Activated CD4-positive, CD25-positive, alpha-beta regulatory T cell treated with anti-CD3 and anti-CD28 coated beads, Interleukin-2, amount 50 U/mL, for 16 hours (primary cell): ENCODE results near the gene DPT.

Experiments used
- DNase-seq: peaks from one replicate; pipeline ENCODE4 v3.0.0-alpha.2; 2020; ENCODE audit warnings: low read depth, low spot score

Gene DPT

DNA sequence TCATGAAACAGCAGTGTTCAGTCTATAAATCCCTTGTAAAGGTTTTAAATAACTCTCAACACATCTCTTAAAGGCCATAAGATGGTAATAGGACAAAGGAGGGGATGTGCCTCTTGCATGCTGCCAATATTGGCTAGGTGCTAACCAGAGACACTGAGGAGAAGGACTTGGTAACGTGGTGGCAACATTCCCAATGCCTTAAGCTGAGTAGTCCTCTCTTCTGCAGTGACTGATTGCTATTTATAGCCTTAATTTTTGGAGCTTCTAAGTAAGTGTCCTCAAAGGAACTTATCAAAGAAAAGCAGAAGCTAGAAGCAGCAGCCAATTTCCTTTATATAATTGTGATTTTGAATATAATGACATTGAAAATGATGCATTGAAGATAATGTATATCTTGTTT is 63.0 kb downstream of the DPT start:
- no peak for DNase-seq

DNA sequence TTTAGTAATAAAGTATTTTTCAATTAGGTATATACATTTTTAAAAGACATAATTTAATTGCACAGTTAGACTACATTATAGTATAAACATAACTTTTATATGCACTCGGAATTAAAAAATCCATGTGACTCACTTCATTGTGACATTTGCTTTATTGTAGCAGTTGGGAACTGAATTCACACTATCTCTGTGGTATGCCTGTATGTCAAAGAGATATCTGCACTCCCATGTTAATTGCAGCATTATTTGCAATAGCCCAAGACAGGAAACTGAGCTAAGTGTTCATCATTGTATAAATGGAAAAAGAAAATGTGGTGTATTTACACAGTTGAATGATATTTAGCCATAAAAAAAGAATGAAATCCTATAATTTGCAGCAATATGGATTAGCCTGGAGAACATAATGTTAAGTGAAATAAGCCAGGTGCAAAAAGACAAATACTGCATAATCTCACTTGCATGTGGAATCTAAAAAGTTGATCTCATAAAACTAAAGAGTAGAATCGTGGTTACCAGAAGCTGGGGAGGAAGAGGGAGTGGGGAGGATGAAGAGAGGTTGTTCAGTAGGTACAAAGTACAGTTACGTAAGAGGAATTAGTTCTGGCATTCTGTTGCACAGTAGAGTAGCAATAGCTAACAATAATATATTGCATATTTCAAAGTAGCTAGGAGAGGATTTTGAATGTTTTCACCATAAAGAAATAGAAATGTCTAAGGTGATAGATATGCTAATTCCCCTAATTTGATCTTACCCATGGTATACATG is 64.8 kb downstream of the DPT start:
- DNase-seq: no peak

DNA sequence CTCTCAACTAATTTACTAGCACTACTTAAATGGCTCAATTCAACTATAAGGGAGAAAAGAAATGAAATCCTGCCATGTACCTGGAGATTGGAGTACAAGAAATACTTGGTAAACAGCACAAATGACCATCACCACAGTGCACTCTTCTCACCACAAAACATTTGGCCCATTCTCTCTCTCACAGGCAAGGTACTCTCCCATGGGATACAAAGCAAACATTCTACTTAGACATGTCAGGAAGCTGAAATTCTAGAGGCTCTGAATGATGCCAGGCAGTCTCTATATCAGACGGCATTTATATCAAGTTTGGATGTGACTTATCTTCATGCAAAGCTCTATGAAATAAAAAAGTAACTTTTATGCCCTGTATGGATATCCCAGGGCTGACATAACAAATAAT is 72.5 kb downstream of the DPT start:
- DNase-seq: no peak

DNA sequence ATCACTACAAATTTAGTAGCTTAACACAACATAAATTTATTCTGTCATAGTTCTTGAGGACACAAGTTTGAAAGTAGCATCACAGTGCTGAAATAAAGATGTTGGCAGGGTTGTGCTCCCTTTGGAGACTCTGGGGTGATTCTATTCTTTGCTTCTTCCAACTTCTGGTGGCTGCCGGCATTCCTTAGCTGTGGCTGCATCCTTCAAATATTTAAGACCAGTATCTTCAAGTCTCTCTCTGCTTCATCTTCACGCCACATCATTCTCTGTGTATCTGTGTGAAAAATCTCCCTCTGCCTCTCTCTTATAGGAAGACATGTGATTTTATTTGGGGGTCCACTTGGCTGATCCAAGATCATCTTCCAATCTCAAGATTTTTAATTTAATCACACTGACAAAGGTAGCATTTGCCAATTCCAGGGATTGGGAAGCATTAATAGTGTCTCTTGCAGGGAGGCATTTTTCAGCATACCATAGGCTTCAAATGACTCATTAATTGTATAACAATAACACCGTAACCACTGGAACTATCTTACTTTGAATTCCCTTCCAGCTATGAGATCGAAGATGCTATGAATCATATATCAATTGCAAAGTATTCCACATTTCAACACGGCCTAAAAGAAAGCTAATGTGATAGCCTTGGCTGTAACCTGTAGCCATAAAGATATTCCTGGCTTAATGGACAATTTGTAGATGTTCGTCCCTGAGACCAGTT is 74.6 kb downstream of the DPT start:
- DNase-seq: no peak

DNA sequence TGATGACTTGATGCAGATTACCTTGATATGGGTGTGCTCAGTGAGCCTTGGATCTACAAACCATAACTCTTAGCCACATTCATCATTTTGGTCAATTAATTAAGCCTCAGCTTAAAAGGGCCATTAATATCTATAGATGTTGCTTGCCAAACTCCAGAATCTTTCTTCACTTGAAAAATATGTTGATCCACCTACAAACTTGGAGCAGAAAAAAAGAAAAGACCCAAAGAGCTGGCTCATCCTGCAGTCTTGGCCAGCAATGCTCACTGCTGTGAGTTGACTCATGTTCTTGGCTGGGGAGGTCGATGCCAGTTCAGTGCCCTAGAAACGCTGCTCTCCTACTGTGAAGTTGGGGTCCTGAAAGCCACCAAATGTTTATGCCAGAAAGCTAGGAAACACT is 75.4 kb downstream of the DPT start:
- no peak for DNase-seq

DNA sequence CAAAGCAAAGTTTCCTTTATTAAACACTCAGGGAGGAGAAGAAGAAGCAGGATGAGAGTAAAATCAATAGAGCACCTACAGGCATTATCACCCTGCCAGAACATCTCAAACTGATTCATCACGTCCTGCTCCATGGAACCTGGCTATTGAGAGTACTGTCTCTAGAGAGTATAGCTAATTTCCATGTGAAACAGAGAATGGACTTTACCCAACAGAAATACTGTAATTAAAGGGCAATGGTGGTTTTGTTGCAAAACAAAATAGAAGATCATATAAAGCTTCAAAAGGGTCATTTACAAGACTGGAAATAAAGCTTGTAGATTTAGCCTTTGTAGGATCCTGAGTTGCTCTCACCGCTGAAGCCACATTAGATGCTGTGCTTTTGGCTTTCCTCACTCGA is 83.3 kb downstream of the DPT start:
- DNase-seq: no peak
